SK-N-MC (cell line): ENCODE data around the gene PLPPR1.

Experiments used
- EZH2 ChIP-seq: fragments of 200-600 bp; sonication (generic); IDR thresholded peaks from one replicate; pipeline ENCODE4 v1.6.1; 2017; ENCODE audit warnings: antibody characterized with exemption
- FOXP2 ChIP-seq: optimal IDR thresholded peaks from 2 replicates; pipeline ENCODE3; 2011; ENCODE audit warnings: mild to moderate bottlenecking, moderate library complexity; ENCODE audit not compliant: insufficient read depth; ENCODE audit errors: extremely low read length, control extremely low read depth
- POLR2AphosphoS5 ChIP-seq: IDR thresholded peaks from 2 replicates; pipeline ENCODE4 v1.6.1; 2012; ENCODE audit warnings: mild to moderate bottlenecking, low read depth, low read length, borderline replicate concordance

DNA sequence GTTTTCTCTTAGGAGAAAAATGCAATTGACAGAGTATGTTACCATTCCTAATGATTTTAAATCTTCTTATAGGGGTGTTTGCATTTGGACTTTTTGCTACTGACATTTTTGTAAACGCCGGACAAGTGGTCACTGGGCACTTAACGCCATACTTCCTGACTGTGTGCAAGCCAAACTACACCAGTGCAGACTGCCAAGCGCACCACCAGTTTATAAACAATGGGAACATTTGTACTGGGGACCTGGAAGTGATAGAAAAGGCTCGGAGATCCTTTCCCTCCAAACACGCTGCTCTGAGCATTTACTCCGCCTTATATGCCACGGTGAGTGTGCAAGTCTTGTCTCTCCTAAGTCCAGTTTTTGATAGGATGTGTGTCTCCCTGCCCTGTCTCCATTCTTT is 280.6 kb downstream of the PLPPR1 start:
- TF ChIP-seq EZH2 (no peak), POLR2AphosphoS5 (no peak), FOXP2 (no peak)
